GM12892 (cell line): ENCODE measurements around the gene ADRA2C.

Source experiments
- POLR2A ChIP-seq: IDR thresholded peaks from 2 replicates; pipeline ENCODE4 v1.6.1; 2011; ENCODE audit warnings: low read depth, low read length, control low read depth
- POLR2AphosphoS5 ChIP-seq: IDR thresholded peaks from 2 replicates; pipeline ENCODE4 v1.6.1; 2011; ENCODE audit warnings: low read depth, low read length, control low read depth

DNA sequence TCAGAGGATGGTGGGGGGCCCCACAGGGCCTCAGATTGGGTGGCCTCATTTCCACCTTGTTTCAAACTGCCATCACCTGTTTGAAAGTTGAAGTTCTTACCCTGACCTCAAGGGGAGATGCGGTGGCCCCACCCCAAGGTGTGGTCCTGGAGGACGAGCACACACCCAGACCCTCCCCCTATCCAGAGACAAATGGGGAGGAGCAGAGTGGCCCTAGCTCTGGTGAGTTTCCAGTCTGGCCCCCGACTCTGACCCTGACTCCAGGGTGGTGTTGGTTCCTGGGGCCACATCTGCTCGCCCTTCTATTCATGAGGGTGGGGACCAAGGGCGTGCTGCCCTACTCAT, 36.3 kb upstream of the ADRA2C start:
- TF ChIP-seq POLR2A (no peak), POLR2AphosphoS5 (no peak)
